ENCODE results near the gene PCLO.

Gene PCLO

DNA sequence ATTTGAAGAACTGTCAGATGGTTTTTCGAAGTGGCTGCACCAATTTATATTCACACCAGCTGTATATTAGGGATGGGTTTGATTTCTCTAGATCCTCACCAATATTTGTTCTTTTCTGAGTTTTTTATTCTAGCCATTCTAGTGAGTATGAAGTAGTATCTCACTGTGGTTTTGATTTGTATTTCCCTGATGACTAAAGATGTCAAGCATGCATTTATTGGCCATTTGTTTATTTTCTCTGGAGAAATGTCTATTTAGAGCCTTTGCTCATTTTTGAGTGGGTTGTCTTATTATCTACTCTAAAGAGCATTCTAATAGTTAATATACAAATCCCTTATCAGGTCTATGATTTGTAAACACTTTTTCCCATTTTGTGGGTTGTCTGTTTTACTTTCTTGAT lies 123.9 kb downstream of the PCLO start:
- DNase-seq (ENCODE audit: low spot score) = no peak

DNA sequence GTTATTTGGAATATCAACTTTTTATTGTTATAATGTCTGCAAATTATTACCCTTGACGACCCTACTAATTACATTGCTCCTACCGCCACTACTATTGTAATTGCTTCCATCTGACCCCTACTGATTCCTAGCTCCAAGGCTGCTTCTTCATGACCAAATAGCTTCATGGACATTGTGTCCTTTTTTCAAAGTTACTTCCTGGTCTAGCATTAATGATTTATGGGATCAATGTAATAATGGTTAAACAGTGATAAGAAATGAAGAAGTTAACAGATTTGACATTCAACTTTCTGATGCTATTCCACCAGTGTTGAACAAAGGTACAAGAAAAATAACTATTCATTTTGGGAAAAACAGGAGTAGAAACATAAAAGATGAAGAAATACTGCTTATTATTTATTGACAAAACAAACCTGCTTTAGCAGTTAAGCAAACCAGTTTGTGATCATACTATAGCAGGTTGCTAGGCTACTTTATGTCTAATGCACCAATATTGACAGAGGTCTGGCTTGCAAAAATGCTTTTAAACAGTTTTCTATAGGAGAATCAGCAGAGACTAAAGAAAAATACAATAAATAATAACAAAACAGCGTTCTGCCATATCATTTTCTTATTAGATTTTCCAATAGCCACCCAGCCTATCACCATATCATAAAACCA lies 125.8 kb downstream of the PCLO start:
- no peak for DNase-seq (ENCODE audit: low spot score)

GRCh38 chr7:83036130-83036529 lies 126.6 kb downstream of the PCLO start:
- no peak for DNase-seq (ENCODE audit: low spot score)

GRCh38 chr7:83032195-83032594 lies 130.5 kb downstream of the PCLO start:
- DNase-seq (ENCODE audit: low spot score) = no peak

DNA sequence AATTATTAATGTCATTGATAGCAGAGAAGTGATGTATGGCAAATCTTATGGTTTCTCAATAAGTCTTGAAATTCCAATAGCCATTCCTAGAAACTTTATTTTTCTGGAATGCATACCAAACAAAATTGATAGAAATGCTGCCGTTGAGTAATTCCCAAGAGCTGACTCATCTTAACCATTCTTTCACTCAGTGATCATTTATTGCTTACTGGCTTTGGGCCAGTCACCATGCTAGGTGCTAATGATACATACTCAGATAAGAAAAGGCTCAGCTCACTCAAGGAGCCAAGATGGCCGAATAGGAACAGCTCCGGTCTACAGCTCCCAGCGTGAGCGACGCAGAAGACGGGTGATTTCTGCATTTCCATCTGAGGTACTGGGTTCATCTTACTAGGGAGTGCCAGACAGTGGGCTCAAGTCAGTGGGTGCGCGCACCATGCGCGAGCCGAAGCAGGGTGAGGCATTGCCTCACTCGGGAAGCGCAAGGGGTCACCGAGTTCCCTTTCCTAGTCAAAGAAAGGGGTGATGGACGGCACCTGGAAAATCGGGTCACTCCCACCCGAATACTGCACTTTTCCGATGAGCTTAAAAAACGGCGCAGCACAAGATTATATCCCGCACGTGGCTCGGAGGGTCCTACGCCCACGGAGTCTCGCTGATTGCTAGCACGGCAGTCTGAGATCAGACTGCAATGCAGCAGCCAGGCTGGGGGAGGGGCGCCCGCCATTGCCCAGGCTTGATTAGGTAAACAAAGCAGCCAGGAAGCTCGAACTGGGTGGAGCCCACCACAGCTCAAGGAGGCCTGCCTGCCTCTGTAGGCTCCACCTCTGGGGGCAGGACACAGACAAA lies 138.6 kb downstream of the PCLO start:
- peak; percentile 18 for DNase-seq (ENCODE audit: low spot score)

DNA sequence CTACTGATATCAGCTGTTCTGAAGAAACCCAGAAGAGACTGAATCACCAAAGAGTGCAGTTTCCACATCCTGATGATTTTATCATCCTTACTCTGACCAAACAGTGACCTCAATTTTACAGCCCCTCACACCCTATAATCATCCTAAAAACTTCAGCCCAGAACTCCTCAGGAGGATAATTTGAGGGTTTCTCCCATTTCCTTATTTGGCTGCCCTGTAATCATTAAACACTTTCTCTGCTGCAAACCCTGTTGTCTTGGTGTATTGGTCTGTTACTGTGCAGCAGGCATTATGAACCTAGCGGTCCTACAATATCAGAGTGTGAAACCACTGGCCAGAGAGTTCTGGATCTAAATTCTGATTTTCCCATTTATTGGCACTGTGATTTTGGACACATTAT lies 141.7 kb downstream of the PCLO start:
- no peak for DNase-seq (ENCODE audit: low spot score)

- no peak for DNase-seq (ENCODE audit: low spot score)
Observed at GRCh38 chr7:83020161-83020560, 142.5 kb downstream of the PCLO start.

DNA sequence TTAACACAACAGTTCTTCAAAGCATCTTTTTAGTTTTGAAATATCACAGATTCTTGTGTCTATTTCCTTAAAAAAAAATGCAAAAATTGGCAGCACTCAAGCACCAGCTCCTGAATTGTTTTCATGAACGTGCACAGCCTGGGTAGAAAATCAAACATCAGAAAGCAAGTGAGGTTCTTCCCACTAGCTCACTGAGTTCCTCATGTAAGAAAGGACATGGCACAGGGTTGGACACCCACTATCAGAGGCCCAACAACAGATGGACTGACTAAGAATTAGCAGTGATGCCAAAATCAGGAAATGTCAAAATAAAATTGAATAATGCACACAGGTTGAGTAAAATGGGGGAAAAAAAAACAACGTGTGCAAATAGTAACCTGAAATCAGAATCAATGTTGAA lies 146.8 kb downstream of the PCLO start:
- DNase-seq (ENCODE audit: low spot score) = no peak

DNA sequence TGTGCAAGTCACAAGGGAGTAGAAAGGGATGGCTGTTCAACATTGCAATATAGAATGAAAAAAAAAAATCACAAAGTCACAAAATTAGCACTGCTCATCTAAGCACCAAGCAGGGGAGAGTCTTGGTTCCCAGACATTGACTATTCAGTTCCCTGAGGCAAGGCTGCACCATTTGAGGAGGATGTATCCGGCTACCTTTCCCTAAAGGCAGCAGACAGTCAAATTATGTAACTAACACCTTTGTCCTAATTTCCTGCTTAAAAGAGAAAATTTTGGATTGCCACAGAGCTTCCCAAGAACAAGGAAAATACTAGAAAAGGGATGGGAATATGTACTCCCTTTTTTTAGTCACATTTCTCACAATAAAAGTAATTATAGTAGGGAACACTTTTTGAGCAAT lies 148.1 kb downstream of the PCLO start:
- DNase-seq (ENCODE audit: low spot score) = no peak

DNA sequence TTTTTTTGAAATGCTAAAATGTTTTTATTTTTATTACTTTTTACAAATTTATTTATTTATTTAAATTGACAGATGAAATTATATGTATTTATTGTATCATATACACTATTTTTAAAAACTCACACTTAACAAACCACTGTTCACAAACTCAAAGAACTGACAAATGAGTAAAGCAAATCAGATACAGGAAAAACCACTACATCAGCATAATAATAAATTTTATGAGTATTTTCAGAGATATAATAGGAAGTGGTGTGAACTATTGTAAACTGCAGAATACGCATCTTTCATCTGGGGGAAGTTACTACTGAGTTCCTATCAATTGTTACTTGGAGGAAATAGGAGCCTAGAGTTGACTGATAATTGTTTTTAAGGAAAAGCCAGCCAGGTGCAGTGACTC lies 150.7 kb downstream of the PCLO start:
- no peak for DNase-seq (ENCODE audit: low spot score)

GRCh38 chr7:83005410-83005809 lies 157.3 kb downstream of the PCLO start:
- no peak for DNase-seq (ENCODE audit: low spot score)

DNA sequence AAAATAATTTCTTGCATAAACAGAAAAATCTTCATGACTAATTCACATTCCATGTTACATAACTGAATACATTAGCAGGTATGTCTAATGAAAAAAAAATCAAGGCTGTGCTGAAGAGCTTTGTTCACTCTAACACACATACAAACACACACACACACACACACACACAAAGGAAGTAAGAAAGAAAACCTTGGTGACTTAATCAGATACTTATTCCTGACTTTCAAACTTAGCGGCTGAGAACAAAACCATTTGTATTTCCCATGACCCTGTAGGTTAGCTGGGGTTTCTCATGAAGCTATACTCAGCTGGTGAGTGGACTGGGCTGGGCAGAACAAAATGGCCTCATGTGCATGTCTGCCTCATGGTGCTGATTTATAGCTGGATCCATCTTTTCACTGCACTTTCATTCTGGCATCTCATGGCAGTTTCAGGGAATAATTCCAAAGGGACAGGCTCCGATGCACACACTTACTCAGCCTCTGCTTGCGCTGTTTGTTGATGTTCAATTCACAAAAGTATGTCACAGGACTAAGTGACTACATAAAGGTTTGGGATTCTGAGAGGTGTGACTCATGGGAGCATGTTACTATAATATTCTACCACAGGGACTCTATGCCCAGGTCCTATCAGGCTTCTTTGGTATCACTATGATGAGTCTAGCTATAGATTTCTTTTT lies 161.2 kb downstream of the PCLO start:
- DNase-seq (ENCODE audit: low spot score) = no peak

DNA sequence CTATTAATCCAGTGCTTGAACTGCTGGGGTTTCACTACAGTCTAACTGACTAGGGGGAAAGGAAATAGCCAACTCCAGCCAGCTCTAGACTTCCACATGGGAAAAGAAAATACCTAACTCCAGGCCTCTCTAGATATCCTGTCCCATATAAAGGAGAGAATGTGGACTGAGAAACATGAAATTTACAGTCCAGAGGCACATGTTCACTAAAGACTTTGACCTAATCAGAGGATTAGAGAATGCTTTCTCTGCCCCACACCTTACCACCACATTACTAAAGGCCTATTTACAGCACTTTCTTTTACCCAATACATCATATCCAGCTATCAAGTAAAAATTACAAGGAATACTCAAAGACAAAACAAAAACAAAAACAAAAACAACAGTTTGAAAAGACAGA lies 164.2 kb downstream of the PCLO start:
- DNase-seq (ENCODE audit: low spot score) = no peak

DNA sequence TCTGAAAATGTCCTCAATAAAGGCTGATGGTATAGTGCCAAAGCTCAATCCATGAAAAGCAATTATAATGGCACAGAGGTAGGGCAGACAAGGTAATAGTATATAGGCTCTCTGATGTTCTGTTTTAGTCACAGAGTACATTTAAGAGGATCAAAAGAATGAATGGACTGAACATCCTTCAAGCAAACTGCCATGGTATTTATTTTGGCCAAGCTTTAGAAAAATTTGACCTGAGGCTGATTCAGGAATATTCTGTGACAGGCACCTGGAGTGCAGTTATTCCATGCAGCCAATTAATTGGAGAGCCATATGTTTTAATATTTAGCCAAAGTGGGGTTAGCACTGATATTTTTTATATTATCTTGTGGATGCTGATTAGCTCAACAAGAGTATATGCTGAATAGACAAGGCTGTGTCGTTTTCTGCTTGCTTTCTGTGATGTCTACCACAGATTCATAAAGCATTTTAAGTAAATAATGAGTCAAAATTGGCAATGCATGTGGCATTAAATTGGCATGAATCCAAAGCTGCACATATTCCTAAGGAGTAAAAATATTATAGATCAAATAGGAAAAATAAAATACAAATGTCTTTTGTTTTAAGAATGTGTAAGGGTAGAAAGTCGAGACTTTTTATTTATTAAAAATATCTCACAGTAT lies 177.4 kb downstream of the PCLO start:
- DNase-seq (ENCODE audit: low spot score) = no peak

- no peak for DNase-seq (ENCODE audit: low spot score)
Observed at GRCh38 chr7:82980130-82980788, 182.4 kb downstream of the PCLO start.

- DNase-seq (ENCODE audit: low spot score) = no peak
Observed at GRCh38 chr7:82975811-82976468, 186.7 kb downstream of the PCLO start.

DNA sequence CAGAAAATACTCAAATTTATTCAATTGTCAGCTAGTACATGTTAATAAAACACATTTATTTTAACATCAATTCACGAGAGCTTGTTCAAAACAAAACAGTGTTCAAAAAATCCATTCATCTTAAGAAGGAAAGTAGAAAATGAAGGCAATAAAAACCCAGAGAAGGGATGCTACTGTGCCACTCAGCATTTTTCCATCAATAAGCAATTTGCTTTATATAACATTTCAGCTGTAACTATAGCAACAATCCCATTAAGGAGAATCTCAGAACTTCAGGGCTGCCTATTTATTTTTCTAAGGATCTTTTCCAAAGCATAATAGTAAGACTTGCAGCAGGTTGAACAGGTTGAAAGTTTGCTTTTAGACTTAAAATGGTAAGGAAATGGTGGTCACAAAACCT lies 190.5 kb downstream of the PCLO start:
- DNase-seq (ENCODE audit: low spot score) = no peak

- no peak for DNase-seq (ENCODE audit: low spot score)
Observed at GRCh38 chr7:82965088-82966036, 197.3 kb downstream of the PCLO start.

DNA sequence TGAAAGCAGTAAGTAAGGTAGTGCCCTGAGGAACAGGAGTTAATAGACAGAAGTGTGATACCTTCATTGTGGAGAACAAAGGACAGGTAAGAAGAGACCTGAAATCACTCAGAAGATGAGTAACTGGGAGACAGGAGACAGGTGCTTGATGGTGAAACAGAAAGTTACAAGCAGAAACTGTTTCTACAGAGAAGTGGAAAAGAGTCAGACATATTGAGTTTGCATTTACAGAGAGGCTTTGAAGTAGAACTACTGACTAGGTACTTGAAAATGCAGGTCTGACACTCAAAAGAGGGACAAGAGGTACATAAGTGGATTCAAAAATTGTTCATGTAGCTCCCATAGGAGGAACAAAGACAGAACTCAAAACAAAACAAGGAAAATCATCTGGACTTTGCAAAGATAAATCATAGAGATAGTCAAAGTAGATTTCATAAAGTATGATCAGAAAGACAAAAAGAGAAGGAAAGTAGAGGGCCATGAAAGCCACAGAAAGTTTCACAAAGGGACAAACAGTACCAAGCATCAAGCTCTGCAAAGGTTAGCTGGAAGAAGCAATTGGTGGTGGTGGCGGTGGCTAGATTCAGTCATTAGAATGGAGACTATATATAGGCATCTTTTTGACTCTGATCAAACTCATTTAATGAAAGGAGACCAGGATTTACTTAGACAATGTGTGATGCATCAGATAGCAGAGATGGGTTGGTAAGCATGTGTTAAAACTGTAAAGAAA lies 198.4 kb downstream of the PCLO start:
- no peak for DNase-seq (ENCODE audit: low spot score)

DNA sequence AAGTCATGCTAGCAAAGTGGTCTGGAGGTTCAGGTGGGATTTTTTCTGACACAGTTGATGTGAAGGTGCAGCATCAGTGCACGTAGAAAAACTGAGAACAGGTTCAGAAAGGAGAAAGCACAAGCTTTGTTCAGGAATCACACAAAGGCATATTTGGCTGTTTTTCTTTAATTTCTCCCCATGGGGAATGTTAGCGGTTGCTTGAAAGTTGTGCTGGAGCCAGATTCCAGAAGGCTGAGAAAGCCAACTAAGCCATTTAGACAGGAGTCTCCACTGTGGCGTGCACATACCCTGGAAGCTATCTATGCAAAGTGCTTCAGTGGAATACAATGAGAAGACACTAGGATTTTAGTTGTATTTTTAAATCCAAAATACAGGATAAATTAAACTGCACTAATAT lies 201.4 kb downstream of the PCLO start:
- DNase-seq (ENCODE audit: low spot score) = no peak
